Gastroesophageal sphincter (tissue), 3 donors: Measurements from ENCODE around the gene PAIP2B.

Experiments used
- CTCF ChIP-seq, 4 experiments: fragments of 200-600 bp in 2 of 4; fragments of 450-650 bp in 2 of 4; sonication (generic) in 1 of 4; IDR thresholded peaks; one replicate each; pipeline ENCODE4 v1.5.1; 2017 to 2019; ENCODE audit warnings: antibody characterized with exemption in 4 of 4, mild to moderate bottlenecking in 2 of 4, moderate library complexity in 2 of 4
- EP300 ChIP-seq: sonication (generic); formaldehyde crosslinking; IDR thresholded peaks from one replicate; pipeline ENCODE4 v1.6.1; 2017; ENCODE audit warnings: antibody characterized with exemption, mild to moderate bottlenecking
- POLR2A ChIP-seq, 2 donors: fragments of 450-650 bp; IDR thresholded peaks; one replicate each; pipeline ENCODE4 v1.6.1; 2017; ENCODE audit warnings: antibody characterized with exemption in 2 of 2, mild to moderate bottlenecking in 2 of 2, moderate library complexity in 1 of 2
- POLR2AphosphoS5 ChIP-seq: sonication (generic); formaldehyde crosslinking; IDR thresholded peaks from one replicate; pipeline ENCODE4 v1.6.1; 2017; ENCODE audit warnings: antibody characterized with exemption

- TF ChIP-seq CTCF (IDR thresholded peaks at IDR 0.05) (no peak), POLR2AphosphoS5 (no peak), EP300 (no peak), POLR2A (IDR thresholded peaks at IDR 0.05) (no peak)
Measured at GRCh38 chr2:71220743-71221142, 6.2 kb downstream of the PAIP2B start.
